ENCODE data around the gene DNAH14.
"Not testable (repeated sequence)": the region's sequence is repeated elsewhere in the genome, so short reads cannot be mapped to it uniquely, and the experiment has no call there.

Gene DNAH14

GRCh38 chr1:225004396-225004795 lies 74.9 kb downstream of the DNAH14 start:
- DNase-seq: no peak

- DNase-seq: not testable (repeated sequence)
These were observed 76.9 kb downstream of the DNAH14 start for GRCh38 chr1:225006352-225006751.

- DNase-seq: not testable (repeated sequence)
These were observed 78.6 kb downstream of the DNAH14 start for GRCh38 chr1:225008050-225008449.

- DNase-seq: no peak
These were observed 91.6 kb downstream of the DNAH14 start for GRCh38 chr1:225021037-225021436.

GRCh38 chr1:225026701-225027100 lies 97.2 kb downstream of the DNAH14 start:
- no peak for DNase-seq

GRCh38 chr1:225036441-225036840 lies 107.0 kb downstream of the DNAH14 start:
- DNase-seq: not testable (repeated sequence)

- DNase-seq: no peak
These were observed 112.8 kb downstream of the DNAH14 start for GRCh38 chr1:225042263-225042662.

GRCh38 chr1:225044258-225044657 lies 114.8 kb downstream of the DNAH14 start:
- no peak for DNase-seq

- DNase-seq: no peak
These were observed 120.1 kb downstream of the DNAH14 start for GRCh38 chr1:225049594-225049993.

GRCh38 chr1:225063722-225064121 lies 134.2 kb downstream of the DNAH14 start:
- DNase-seq: no peak

GRCh38 chr1:225070972-225071371 lies 141.5 kb downstream of the DNAH14 start:
- no peak for DNase-seq

GRCh38 chr1:225097175-225097574 lies 167.7 kb downstream of the DNAH14 start:
- DNase-seq: no peak

GRCh38 chr1:225111000-225111399 lies 181.5 kb downstream of the DNAH14 start:
- no peak for DNase-seq

- no peak for DNase-seq
These were observed 183.8 kb downstream of the DNAH14 start for GRCh38 chr1:225113265-225113664.

- no peak for DNase-seq
These were observed 185.0 kb downstream of the DNAH14 start for GRCh38 chr1:225114354-225114990.

- DNase-seq: no peak
These were observed 189.8 kb downstream of the DNAH14 start for GRCh38 chr1:225119307-225119706.

GRCh38 chr1:225121095-225121494 lies 191.6 kb downstream of the DNAH14 start:
- DNase-seq: no peak

GRCh38 chr1:225131869-225132268 lies 202.4 kb downstream of the DNAH14 start:
- no peak for DNase-seq

- DNase-seq: no peak
These were observed 208.5 kb downstream of the DNAH14 start for GRCh38 chr1:225137976-225138375.

GRCh38 chr1:225143001-225143400 lies 213.5 kb downstream of the DNAH14 start:
- no peak for DNase-seq

- peak; percentile 9 for DNase-seq
These were observed 217.0 kb downstream of the DNAH14 start for GRCh38 chr1:225146478-225146877.

GRCh38 chr1:225147791-225148190 lies 218.3 kb downstream of the DNAH14 start:
- DNase-seq: not testable (repeated sequence)

GRCh38 chr1:225152061-225152460 lies 222.6 kb downstream of the DNAH14 start:
- no peak for DNase-seq

GRCh38 chr1:225155555-225155954 lies 226.1 kb downstream of the DNAH14 start:
- no peak for DNase-seq

GRCh38 chr1:225156254-225156653 lies 226.8 kb downstream of the DNAH14 start:
- DNase-seq: no peak
